Prostate gland (tissue), 2 donors: Measurements from ENCODE around the gene CHN1. TPM values are rescaled to one million over a fixed set of nuclear protein-coding genes. Genes with fewer than 3 reads are reported as not detected.

Source experiments
- DNase-seq: peaks from one replicate; pipeline ENCODE4 v3.0.0-alpha.2; 2019; ENCODE audit warnings: low spot score
- H3K27ac ChIP-seq, 2 donors: fragments of 200-600 bp; sonication (generic); 2 replicates each; pipeline ENCODE4 v1.5.1; 2017 to 2019
- H3K27me3 ChIP-seq: fragments of 200-600 bp; sonication (generic); replicated peaks from 2 replicates; pipeline ENCODE4 v1.5.1; 2019; ENCODE audit not compliant: insufficient read depth
- H3K36me3 ChIP-seq, 2 donors: fragments of 200-600 bp; sonication (generic); 1 replicate in 1 of 2; 2 replicates in 1 of 2; pipeline versions ENCODE4 v1.5.1 to v1.8.1; 2017 to 2019
- H3K4me1 ChIP-seq: fragments of 200-600 bp; sonication (generic); replicated peaks from 2 replicates; pipeline ENCODE4 v1.5.1; 2019
- H3K4me3 ChIP-seq, 2 donors: fragments of 200-600 bp; sonication (generic); 2 replicates each; pipeline ENCODE4 v1.5.1; 2017 to 2019
- H3K9me3 ChIP-seq: fragments of 200-600 bp; sonication (generic); 2 replicates; pipeline ENCODE4 v1.5.1; 2017
- CTCF ChIP-seq, 4 experiments: fragments of 200-600 bp in 2 of 4; fragments of 450-650 bp in 2 of 4; sonication (generic) in 2 of 4; IDR thresholded peaks; 1 replicate in 3 of 4; 2 replicates in 1 of 4; pipeline ENCODE4 v1.5.1; 2016 to 2019; ENCODE audit warnings: antibody characterized with exemption in 4 of 4, mild to moderate bottlenecking in 2 of 4, moderate library complexity in 2 of 4
- POLR2A ChIP-seq: fragments of 450-650 bp; IDR thresholded peaks from one replicate; pipeline ENCODE4 v1.6.1; 2016; ENCODE audit warnings: antibody characterized with exemption, mild to moderate bottlenecking
- POLR2AphosphoS5 ChIP-seq: sonication (generic); formaldehyde crosslinking; IDR thresholded peaks from one replicate; pipeline ENCODE4 v1.6.1; 2017; ENCODE audit warnings: antibody characterized with exemption
- WGBS: methylation state at CpG from one replicate; pipeline ENCODE4 v1.1.5; 2018; 5-methylcytosine and 5-hydroxymethylcytosine counted together
- intact Hi-C: fragments of 100-400 bp; cut with DNase I; formaldehyde crosslinking; loops from one replicate; pipeline ENCODE4 v1.14.2; 2022
- total RNA-seq, 2 donors: library from RNA; depleted of rRNA; stranded (reverse); fragments of >200 nt; gene quantifications; one replicate each; pipeline ENCODE4 v1.1.0, GENCODE V29; 2016

The CHN1 gene
- total RNA-seq, 2 donors from 2014 or later = 7.8 to 20.1 TPM

- no peak overlapping the region for H3K27ac ChIP-seq
- no peaks in the 10 kb centered on the region for H3K27me3 ChIP-seq
- H3K4me3 ChIP-seq = no peak overlapping the region
- H3K4me1 ChIP-seq = no peaks in the 10 kb centered on the region
- TF ChIP-seq CTCF (IDR thresholded peaks at IDR 0.05) = no peak
- DNase-seq = no peak
- H3K36me3 ChIP-seq = no peaks in the 10 kb centered on the region
- 100% methylated on average over 1 of the region's 1 CpG for WGBS
- no peaks in the 10 kb centered on the region for H3K9me3 ChIP-seq
- intact Hi-C loops = no loop called here
Measured at GRCh38 chr2:174970092-174970491, 35.1 kb downstream of the CHN1 start.

GRCh38 chr2:174969091-174969734 lies 36.0 kb downstream of the CHN1 start:
- intact Hi-C loops = no loop called here
- WGBS = 83% methylated on average over 6 of the region's 6 CpGs
- no peak overlapping the region for H3K4me3 ChIP-seq
- no peaks in the 10 kb centered on the region for H3K27me3 ChIP-seq
- no peak overlapping the region for H3K27ac ChIP-seq
- no peaks in the 10 kb centered on the region for H3K4me1 ChIP-seq
- DNase-seq = no peak
- H3K36me3 ChIP-seq = no peaks in the 10 kb centered on the region
- no peak for TF ChIP-seq CTCF (IDR thresholded peaks at IDR 0.05)
- TF ChIP-seq POLR2AphosphoS5 = no peak
- TF ChIP-seq POLR2A = no peak
- H3K9me3 ChIP-seq = no peaks in the 10 kb centered on the region

- intact Hi-C loops = no loop called here
- H3K4me3 ChIP-seq = no peak overlapping the region
- H3K4me1 ChIP-seq = no peaks in the 10 kb centered on the region
- H3K9me3 ChIP-seq = no peaks in the 10 kb centered on the region
- WGBS = 58% methylated on average over 3 of the region's 3 CpGs
- no peak for DNase-seq
- no peaks in the 10 kb centered on the region for H3K27me3 ChIP-seq
- H3K36me3 ChIP-seq = no peaks in the 10 kb centered on the region
- no peak overlapping the region for H3K27ac ChIP-seq
- TF ChIP-seq POLR2A (no peak), CTCF (IDR thresholded peaks at IDR 0.05) (no peak), POLR2AphosphoS5 (no peak)
Measured at GRCh38 chr2:174967691-174968260, 37.4 kb downstream of the CHN1 start.

- 98% methylated on average over 6 of the region's 6 CpGs for WGBS
- Histone ChIP-seq H3K9me3 (no peaks in the 10 kb centered on the region), H3K36me3 (no peaks in the 10 kb centered on the region), H3K4me3 (no peak overlapping the region), H3K4me1 (no peaks in the 10 kb centered on the region), H3K27ac (no peak overlapping the region), H3K27me3 (no peaks in the 10 kb centered on the region)
- no peak for TF ChIP-seq POLR2A
- no peak for DNase-seq
- intact Hi-C loops = no loop called here
Measured at GRCh38 chr2:174967086-174967485, 38.1 kb downstream of the CHN1 start.

- Histone ChIP-seq H3K27me3 (no peaks in the 10 kb centered on the region), H3K4me3 (no peak overlapping the region), H3K9me3 (no peaks in the 10 kb centered on the region), H3K27ac (no peak overlapping the region), H3K36me3 (no peaks in the 10 kb centered on the region), H3K4me1 (no peaks in the 10 kb centered on the region)
- no peak for DNase-seq
- intact Hi-C loops = no loop called here
- 16% methylated on average over 5 of the region's 5 CpGs for WGBS
- TF ChIP-seq POLR2AphosphoS5 (no peak), POLR2A (no peak), CTCF (IDR thresholded peaks at IDR 0.05) (no peak)
Measured at GRCh38 chr2:174965992-174966744, 39.0 kb downstream of the CHN1 start.
